ENCODE measurements around the gene LRRC49. TPM values are rescaled to one million over a fixed set of nuclear protein-coding genes. Genes with fewer than 3 reads are reported as not detected.

Gene LRRC49
- total and polyA plus RNA-seq, 2 donors (not counting 3 experiments of a cell fraction or from before 2014, with no cell fraction given), result 3.0 to 6.6 TPM

GRCh38 chr15:71084264-71084663, 191.6 kb downstream of the LRRC49 start:
- no peak overlapping the region for H2AFZ ChIP-seq (ENCODE audit: low read depth, low read length)
- no peaks in the 10 kb centered on the region for H3K36me3 ChIP-seq (ENCODE audit: control insufficient read depth in 2 of 2, extremely low read depth in 1 of 2, insufficient read depth in 2 of 2, low read length in 2 of 2)
- H3K9me1 ChIP-seq (replicated peaks; ENCODE audit: control insufficient read depth, extremely low read depth, insufficient read depth, low read length), result no peaks in the 10 kb centered on the region
- no peak for FAIRE-seq
- CTCF ChIA-PET, result interaction anchor here (0.7 kb wide), 1 partner anchor 13 kb away, joined by 3 read pairs; no protein-coding TSS in a partner anchor
- dilution Hi-C loops (cut with MboI; ENCODE audit: extremely low pct_ligation_motif_present, low sequenced_read_pairs), result no loop called here
- H3K79me2 ChIP-seq (ENCODE audit: control insufficient read depth, insufficient read depth, low read length), result no peaks in the 10 kb centered on the region
- H3K9me3 ChIP-seq (replicated peaks; ENCODE audit: control insufficient read depth, insufficient read depth, low read length), result no peaks in the 10 kb centered on the region
- H3K27me3 ChIP-seq (ENCODE audit: control insufficient read depth in 2 of 2, insufficient read depth in 2 of 2, low read length in 2 of 2), result peaks cover 12 to 14% of the 10 kb centered on the region in 2 experiments
- POLR2A ChIA-PET, result no interaction called here
- TF ChIP-seq POLR2AphosphoS5 (IDR thresholded peaks at IDR 0.05; ENCODE audit: insufficient read depth, low read depth, low read length) (no peak), POLR2A (IDR thresholded peaks at IDR 0.05; ENCODE audit: low read depth, low read length) (no peak), MYC (IDR thresholded peaks at IDR 0.05; ENCODE audit: low read depth, low read length) (no peak), GATA2 (IDR thresholded peaks at IDR 0.05; ENCODE audit: insufficient read depth, insufficient read length, low read depth, low read length) (no peak), JUN (IDR thresholded peaks at IDR 0.05; ENCODE audit: borderline replicate concordance, insufficient read depth, insufficient read length, low read depth) (no peak), EZH2 (IDR thresholded peaks at IDR 0.05; ENCODE audit: borderline replicate concordance, low read depth, low read length, severe bottlenecking) (no peak)
- TF ChIP-seq, protein P1, sequence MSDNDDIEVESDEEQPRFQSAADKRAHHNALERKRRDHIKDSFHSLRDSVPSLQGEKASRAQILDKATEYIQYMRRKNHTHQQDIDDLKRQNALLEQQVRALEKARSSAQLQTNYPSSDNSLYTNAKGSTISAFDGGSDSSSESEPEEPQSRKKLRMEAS (IDR thresholded peaks at IDR 0.05; ENCODE audit: insufficient read depth, insufficient read length), result no peak
- TF ChIP-seq, protein P2, sequence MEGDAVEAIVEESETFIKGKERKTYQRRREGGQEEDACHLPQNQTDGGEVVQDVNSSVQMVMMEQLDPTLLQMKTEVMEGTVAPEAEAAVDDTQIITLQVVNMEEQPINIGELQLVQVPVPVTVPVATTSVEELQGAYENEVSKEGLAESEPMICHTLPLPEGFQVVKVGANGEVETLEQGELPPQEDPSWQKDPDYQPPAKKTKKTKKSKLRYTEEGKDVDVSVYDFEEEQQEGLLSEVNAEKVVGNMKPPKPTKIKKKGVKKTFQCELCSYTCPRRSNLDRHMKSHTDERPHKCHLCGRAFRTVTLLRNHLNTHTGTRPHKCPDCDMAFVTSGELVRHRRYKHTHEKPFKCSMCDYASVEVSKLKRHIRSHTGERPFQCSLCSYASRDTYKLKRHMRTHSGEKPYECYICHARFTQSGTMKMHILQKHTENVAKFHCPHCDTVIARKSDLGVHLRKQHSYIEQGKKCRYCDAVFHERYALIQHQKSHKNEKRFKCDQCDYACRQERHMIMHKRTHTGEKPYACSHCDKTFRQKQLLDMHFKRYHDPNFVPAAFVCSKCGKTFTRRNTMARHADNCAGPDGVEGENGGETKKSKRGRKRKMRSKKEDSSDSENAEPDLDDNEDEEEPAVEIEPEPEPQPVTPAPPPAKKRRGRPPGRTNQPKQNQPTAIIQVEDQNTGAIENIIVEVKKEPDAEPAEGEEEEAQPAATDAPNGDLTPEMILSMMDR (IDR thresholded peaks at IDR 0.05; ENCODE audit: extremely low read depth in 1 of 2, insufficient read depth in 1 of 2, low read depth in 1 of 2, low read length in 2 of 2), result no peak
- intact Hi-C loops (cut with micrococcal nuclease), result no loop called here
- no TSS peak for BruUV-seq (replicated peaks)
- no peak for DNase-seq (ENCODE audit: low read depth, low spot score)
- no peak overlapping the region for H3K9ac ChIP-seq (replicated peaks; ENCODE audit: extremely low read depth, insufficient read depth, low read length)
- H3K4me1 ChIP-seq (ENCODE audit: control insufficient read depth, extremely low read depth, insufficient read depth, low read length), result no peaks in the 10 kb centered on the region
- H3K4me2 ChIP-seq (ENCODE audit: insufficient read depth, low read length), result no peak overlapping the region
- H3K27ac ChIP-seq (ENCODE audit: insufficient read depth, low read depth, low read length), result no peak overlapping the region
- H4K20me1 ChIP-seq (replicated peaks; ENCODE audit: control insufficient read depth, extremely low read depth, insufficient read depth, low read length), result no peaks in the 10 kb centered on the region
- no peak overlapping the region for H3K4me3 ChIP-seq (replicated peaks in 1 of 3; ENCODE audit: insufficient read depth in 1 of 3, low read depth in 1 of 3, low read length in 3 of 3)
